Measurements from ENCODE around the gene RPUSD1. TPM values are rescaled to one million over a fixed set of nuclear protein-coding genes. Genes with fewer than 3 reads are reported as not detected.

RPUSD1 gene
- total and polyA plus RNA-seq, 4 donors = 8.2 to 25.6 (median 23.5) TPM

- Histone ChIP-seq H3K4me1 (ENCODE audit: control insufficient read depth in 5 of 5, insufficient read depth in 5 of 5, low read length in 5 of 5) (peaks cover 0 to 3% (median 0%) of the 10 kb centered on the region in 5 donors), H3K36me3 (ENCODE audit: control insufficient read depth in 4 of 4, insufficient read depth in 4 of 4, low read length in 4 of 4) (no peaks in the 10 kb centered on the region), H3K9ac (ENCODE audit: insufficient read depth in 1 of 2, low read length in 2 of 2) (no peak overlapping the region), H3K9me3 (ENCODE audit: control insufficient read depth in 4 of 4, insufficient read depth in 3 of 4, low read length in 3 of 4) (peaks cover 0 to 6% (median 1%) of the 10 kb centered on the region in 4 donors), H3K27me3 (ENCODE audit: control insufficient read depth in 3 of 3, insufficient read depth in 3 of 3, low read length in 2 of 3) (peaks cover 3 to 26% (median 22%) of the 10 kb centered on the region in 3 donors), H3K4me3 (no peak overlapping the region), H3K27ac (ENCODE audit: low read depth in 1 of 2, low read length in 1 of 2) (no peak overlapping the region)
- ATAC-seq (ENCODE audit: insufficient read depth, low FRiP score) (no peak), DNase-seq (no peak)
- 81 to 83% methylated on average over 2 of the region's 2 CpGs for WGBS, 2 donors
- no peak for TF ChIP-seq CTCF (IDR thresholded peaks at IDR 0.05; ENCODE audit: control extremely low read depth, extremely low read depth)
Observed at GRCh38 chr16:818592-818991, 30.4 kb upstream of the RPUSD1 start.

GRCh38 chr16:818132-818531 is 30.0 kb upstream of the RPUSD1 start:
- Histone ChIP-seq H3K36me3 (ENCODE audit: control insufficient read depth in 4 of 4, insufficient read depth in 4 of 4, low read length in 4 of 4) (no peaks in the 10 kb centered on the region), H3K9ac (ENCODE audit: insufficient read depth in 1 of 2, low read length in 2 of 2) (no peak overlapping the region), H3K4me1 (ENCODE audit: control insufficient read depth in 5 of 5, insufficient read depth in 5 of 5, low read length in 5 of 5) (peaks cover 0 to 3% (median 0%) of the 10 kb centered on the region in 5 donors), H3K27me3 (ENCODE audit: control insufficient read depth in 3 of 3, insufficient read depth in 3 of 3, low read length in 2 of 3) (peaks cover 3 to 28% (median 24%) of the 10 kb centered on the region in 3 donors), H3K27ac (ENCODE audit: low read depth in 1 of 2, low read length in 1 of 2) (no peak overlapping the region), H3K9me3 (ENCODE audit: control insufficient read depth in 4 of 4, insufficient read depth in 3 of 4, low read length in 3 of 4) (peaks cover 0 to 6% (median 1%) of the 10 kb centered on the region in 4 donors), H3K4me3 (no peak overlapping the region)
- no peak for DNase-seq
- no peak for TF ChIP-seq CTCF (IDR thresholded peaks at IDR 0.05; ENCODE audit: control extremely low read depth, extremely low read depth)
- WGBS, 2 donors = 78 to 81% methylated on average over 8 of the region's 8 CpGs
- ATAC-seq (ENCODE audit: insufficient read depth, low FRiP score) = no peak

GRCh38 chr16:817001-817906 is 29.1 kb upstream of the RPUSD1 start:
- H3K27ac ChIP-seq (ENCODE audit: low read depth in 1 of 2, low read length in 1 of 2) = no peak overlapping the region
- H3K4me3 ChIP-seq = no peak overlapping the region
- H3K9ac ChIP-seq (ENCODE audit: insufficient read depth in 1 of 2, low read length in 2 of 2) = no peak overlapping the region
- no peak for TF ChIP-seq CTCF (IDR thresholded peaks at IDR 0.05; ENCODE audit: control extremely low read depth, extremely low read depth)
- H3K4me1 ChIP-seq (ENCODE audit: control insufficient read depth in 5 of 5, insufficient read depth in 5 of 5, low read length in 5 of 5) = peaks cover 0 to 3% (median 0%) of the 10 kb centered on the region in 5 donors
- DNase-seq (no peak), ATAC-seq (ENCODE audit: insufficient read depth, low FRiP score) (no peak)
- peaks cover 3 to 35% (median 28%) of the 10 kb centered on the region in 3 donors for H3K27me3 ChIP-seq (ENCODE audit: control insufficient read depth in 3 of 3, insufficient read depth in 3 of 3, low read length in 2 of 3)
- H3K36me3 ChIP-seq (ENCODE audit: control insufficient read depth in 4 of 4, insufficient read depth in 4 of 4, low read length in 4 of 4) = no peaks in the 10 kb centered on the region
- H3K9me3 ChIP-seq (ENCODE audit: control insufficient read depth in 4 of 4, insufficient read depth in 3 of 4, low read length in 3 of 4) = peaks cover 0 to 7% (median 1%) of the 10 kb centered on the region in 4 donors
- WGBS, 2 donors = 42 to 61% methylated on average over 67 to 71 of the region's 71 CpGs

Data from lung (tissue), 12 donors.